Spleen (tissue), 11 donors: ENCODE results near the gene REC114. TPM values are rescaled to one million over a fixed set of nuclear protein-coding genes. Genes with fewer than 3 reads are reported as not detected.
"Not testable (repeated sequence)": the region's sequence is repeated elsewhere in the genome, so short reads cannot be mapped to it uniquely, and the experiment has no call there.

Experiments used
- DNase-seq: peaks from one replicate; pipeline ENCODE4 v3.0.0-alpha.2; 2020
- H3K27ac ChIP-seq, 8 donors: fragments of 200-600 bp; sonication (generic) in 7 of 8; 1 replicate in 4 of 8; 2 replicates in 4 of 8; pipeline versions ENCODE4 v1.5.0 to v1.8.0; 2016 to 2021; ENCODE audit warnings: inconsistent platforms in 4 of 8, mild to moderate bottlenecking in 4 of 8, moderate library complexity in 1 of 8
- H3K27me3 ChIP-seq, 7 donors: fragments of 200-600 bp; sonication (generic) in 6 of 7; replicated peaks in 1 of 7; 1 replicate in 4 of 7; 2 replicates in 3 of 7; pipeline versions ENCODE4 v1.5.0 to v1.8.0; 2016 to 2021; ENCODE audit warnings: inconsistent platforms in 3 of 7, mild to moderate bottlenecking in 1 of 7
- H3K36me3 ChIP-seq, 6 donors: fragments of 200-600 bp; sonication (generic) in 5 of 6; 1 replicate in 4 of 6; 2 replicates in 2 of 6; pipeline versions ENCODE4 v1.5.0 to v1.8.0; 2016 to 2021; ENCODE audit warnings: inconsistent platforms in 2 of 6
- H3K4me1 ChIP-seq, 6 donors: fragments of 200-600 bp; sonication (generic) in 5 of 6; 1 replicate in 3 of 6; 2 replicates in 3 of 6; pipeline versions ENCODE4 v1.5.0 to v1.8.0; 2016 to 2021; ENCODE audit warnings: inconsistent platforms in 3 of 6
- H3K4me3 ChIP-seq, 8 donors: fragments of 200-600 bp; sonication (generic) in 7 of 8; 1 replicate in 4 of 8; 2 replicates in 4 of 8; pipeline versions ENCODE4 v1.5.0 to v1.8.0; 2016 to 2021; ENCODE audit warnings: inconsistent platforms in 4 of 8, mild to moderate bottlenecking in 4 of 8, moderate library complexity in 2 of 8
- H3K9me3 ChIP-seq, 8 donors: fragments of 200-600 bp; sonication (generic) in 7 of 8; 1 replicate in 4 of 8; 2 replicates in 4 of 8; pipeline versions ENCODE4 v1.5.0 to v1.8.0; 2016 to 2021; ENCODE audit warnings: inconsistent platforms in 4 of 8
- POLR2A ChIP-seq, 3 donors: fragments of 450-650 bp; IDR thresholded peaks; one replicate each; pipeline ENCODE4 v1.5.1; 2017; ENCODE audit warnings: antibody characterized with exemption in 3 of 3, mild to moderate bottlenecking in 1 of 3
- POLR2AphosphoS5 ChIP-seq, 3 donors: sonication (generic); formaldehyde crosslinking; IDR thresholded peaks; one replicate each; pipeline ENCODE4 v1.5.1; 2017; ENCODE audit warnings: antibody characterized with exemption in 3 of 3
- WGBS, 5 donors: extraction: QIAGEN DNeasy Blood & Tissue Kit in 3 of 5; methylation state at CpG; one replicate each; pipeline versions ENCODE4 v1.1.5 to v1.1.7; 2013 to 2018; 5-methylcytosine and 5-hydroxymethylcytosine counted together
- intact Hi-C: fragments of 100-400 bp; cut with DNase I; formaldehyde crosslinking; loops from one replicate; pipeline ENCODE4 v1.15.0; 2023; ENCODE audit warnings: low total_unique reads
- polyA plus RNA-seq, 3 donors: library from polyadenylated mRNA; stranded (reverse); fragments of 200-250 nt; gene quantifications; one replicate each; pipeline ENCODE4 v1.2.1, GENCODE V29; 2013
- total RNA-seq, 7 donors: library from RNA; depleted of rRNA in 3 of 7; stranded (reverse); fragments of >200 nt in 3 of 7; fragmentation: NEBNext Ultra II Directional in 4 of 7; extraction: Animal tissue kit (Norgen Biotek cat#: 25700) in 4 of 7; gene quantifications; one replicate each; pipeline versions ENCODE4 v1.1.0 to v1.2.1, GENCODE V29; 2016 to 2021
- TF ChIP-seq, protein P1 (sequence below), 11 experiments: fragments of 200-600 bp in 7 of 11; fragments of 450-650 bp in 4 of 11; sonication (generic) in 4 of 11; IDR thresholded peaks in 8 of 11; conservative IDR thresholded peaks in 3 of 11; 1 replicate in 7 of 11; 2 replicates in 4 of 11; pipeline versions ENCODE4 v1.4.0 to v1.8.0; 2016 to 2021; ENCODE audit warnings: antibody characterized with exemption in 11 of 11, inconsistent platforms in 4 of 11, mild to moderate bottlenecking in 1 of 11
- donor health status: healthy with polysubstance abuse.
- donor health status: DM: no; HTN: no; CAD: no; lungs with moderate emphysema.
- donor health status: DM: no; HTN: no; CAD: no.
- donor health status: Bipolar disorder and iron deficiency.
- donor health status: healthy.
- donor health status: DM: no; HTN: no; CAD: no.
- donor health status: DM: yes; HTN: yes; CAD: no.

The REC114 gene
- total and polyA plus RNA-seq, 10 donors: not detected

DNA sequence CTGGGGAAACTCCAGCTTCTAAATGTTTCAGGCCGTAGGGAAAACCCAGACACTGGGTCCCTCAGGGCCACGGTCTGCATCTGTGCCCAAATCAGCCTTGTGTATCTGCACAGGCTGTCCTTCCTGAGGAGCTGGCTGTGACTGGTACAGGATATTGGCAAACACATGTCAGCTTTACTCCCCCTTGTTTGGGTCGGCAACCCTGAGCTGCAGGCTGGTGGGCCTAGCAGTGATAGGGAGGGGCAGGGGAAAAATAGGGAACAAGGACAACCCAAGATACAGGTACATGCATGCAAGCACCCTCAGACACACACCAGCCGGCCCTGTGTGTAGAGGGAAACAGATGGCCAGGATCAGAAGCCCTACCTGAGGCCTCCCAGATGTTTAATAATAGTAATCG is 45.5 kb upstream of the REC114 start:
- no peak for DNase-seq
- Histone ChIP-seq H3K4me1 (no peaks in the 10 kb centered on the region), H3K27ac (no peak overlapping the region), H3K4me3 (no peak overlapping the region), H3K36me3 (no peaks in the 10 kb centered on the region), H3K9me3 (no peaks in the 10 kb centered on the region), H3K27me3 (peaks cover 0 to 28% (median 0%) of the 10 kb centered on the region in 7 donors)
- TF ChIP-seq POLR2A (IDR thresholded peaks at IDR 0.05): no peak
- TF ChIP-seq POLR2AphosphoS5 (IDR thresholded peaks at IDR 0.05): no peak
- TF ChIP-seq, protein P1, sequence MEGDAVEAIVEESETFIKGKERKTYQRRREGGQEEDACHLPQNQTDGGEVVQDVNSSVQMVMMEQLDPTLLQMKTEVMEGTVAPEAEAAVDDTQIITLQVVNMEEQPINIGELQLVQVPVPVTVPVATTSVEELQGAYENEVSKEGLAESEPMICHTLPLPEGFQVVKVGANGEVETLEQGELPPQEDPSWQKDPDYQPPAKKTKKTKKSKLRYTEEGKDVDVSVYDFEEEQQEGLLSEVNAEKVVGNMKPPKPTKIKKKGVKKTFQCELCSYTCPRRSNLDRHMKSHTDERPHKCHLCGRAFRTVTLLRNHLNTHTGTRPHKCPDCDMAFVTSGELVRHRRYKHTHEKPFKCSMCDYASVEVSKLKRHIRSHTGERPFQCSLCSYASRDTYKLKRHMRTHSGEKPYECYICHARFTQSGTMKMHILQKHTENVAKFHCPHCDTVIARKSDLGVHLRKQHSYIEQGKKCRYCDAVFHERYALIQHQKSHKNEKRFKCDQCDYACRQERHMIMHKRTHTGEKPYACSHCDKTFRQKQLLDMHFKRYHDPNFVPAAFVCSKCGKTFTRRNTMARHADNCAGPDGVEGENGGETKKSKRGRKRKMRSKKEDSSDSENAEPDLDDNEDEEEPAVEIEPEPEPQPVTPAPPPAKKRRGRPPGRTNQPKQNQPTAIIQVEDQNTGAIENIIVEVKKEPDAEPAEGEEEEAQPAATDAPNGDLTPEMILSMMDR (IDR thresholded peaks at IDR 0.05 in 8 of 11, conservative IDR thresholded peaks at IDR 0.05 in 3 of 11): no peak
- intact Hi-C loops: no loop called here
- WGBS, 5 donors: 54 to 62% (median 60%) methylated on average over 5 of the region's 5 CpGs

DNA sequence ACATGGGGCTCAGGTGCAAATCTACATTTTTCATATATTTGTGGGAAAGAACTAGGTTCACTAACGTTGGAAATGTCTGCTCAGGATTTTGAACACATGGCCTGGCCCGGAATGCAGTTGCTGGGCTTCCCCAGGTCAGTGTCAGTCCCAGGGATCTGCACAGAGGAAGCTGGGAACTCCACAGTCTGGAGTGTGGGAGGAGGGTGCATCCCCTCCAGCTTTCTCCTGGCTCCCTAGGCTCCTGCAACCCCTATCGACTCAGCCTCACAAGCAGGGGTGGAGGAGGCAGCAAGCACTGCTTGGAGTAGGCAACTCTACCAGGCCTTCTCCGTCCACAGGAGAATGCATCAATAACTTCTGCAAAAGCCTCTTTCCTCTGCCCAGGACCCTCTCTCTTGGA is 44.1 kb upstream of the REC114 start:
- Histone ChIP-seq H3K27me3 (peaks cover 0 to 19% (median 0%) of the 10 kb centered on the region in 7 donors), H3K4me3 (no peak overlapping the region), H3K9me3 (no peaks in the 10 kb centered on the region), H3K36me3 (no peaks in the 10 kb centered on the region), H3K27ac (no peak overlapping the region), H3K4me1 (no peaks in the 10 kb centered on the region)
- TF ChIP-seq POLR2AphosphoS5 (IDR thresholded peaks at IDR 0.05): no peak
- no peak for TF ChIP-seq POLR2A (IDR thresholded peaks at IDR 0.05)
- TF ChIP-seq, protein P1 (IDR thresholded peaks at IDR 0.05 in 8 of 11, conservative IDR thresholded peaks at IDR 0.05 in 3 of 11): no peak
- WGBS, 5 donors: 61 to 80% (median 75%) methylated on average over 4 of the region's 4 CpGs
- intact Hi-C loops: no loop called here
- DNase-seq: no peak

DNA sequence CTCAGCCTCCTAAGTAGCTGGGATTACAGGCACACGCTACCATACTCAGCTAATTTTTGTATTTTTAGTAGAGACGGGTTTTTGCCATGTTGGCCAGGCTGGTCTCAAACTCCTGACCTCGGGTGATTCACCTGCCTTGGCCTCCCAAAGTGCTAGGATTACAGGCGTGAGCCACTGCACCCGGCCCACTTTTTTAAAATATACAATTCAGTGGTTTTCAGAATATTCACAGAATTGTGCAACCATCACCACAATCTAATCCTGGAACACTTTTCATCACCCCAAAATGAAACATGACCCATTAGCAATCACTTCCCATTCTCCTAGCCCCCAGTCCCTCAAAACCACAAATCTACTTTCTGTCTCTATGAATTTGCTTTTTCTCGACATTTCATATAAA is 42.7 kb upstream of the REC114 start:
- H3K27me3 ChIP-seq: peaks cover 0 to 12% (median 0%) of the 10 kb centered on the region in 7 donors
- H3K4me3 ChIP-seq, intact Hi-C loops, DNase-seq, H3K4me1 ChIP-seq, H3K36me3 ChIP-seq, H3K27ac ChIP-seq, H3K9me3 ChIP-seq: not testable (repeated sequence)
- 50 to 66% (median 64%) methylated on average over 6 of the region's 6 CpGs for WGBS, 5 donors

DNA sequence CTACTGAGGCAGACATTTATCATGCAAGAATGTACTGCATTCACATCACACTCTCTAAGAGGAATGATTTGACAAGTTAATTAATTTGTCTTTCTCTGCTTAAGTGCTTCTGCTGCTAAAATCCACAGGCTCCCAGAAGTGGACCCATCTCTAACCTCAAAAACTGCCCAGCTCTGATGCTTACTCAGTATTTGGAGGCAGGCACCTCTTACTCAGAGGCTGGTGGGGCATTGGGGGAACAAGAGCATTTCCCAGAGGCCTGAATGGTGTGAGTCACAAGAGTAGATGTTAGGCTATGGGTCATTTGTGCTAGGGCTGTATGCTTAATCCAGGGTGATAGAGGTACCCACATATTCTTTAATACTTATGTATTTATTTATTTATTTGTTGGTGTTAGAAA is 39.8 kb upstream of the REC114 start:
- DNase-seq: no peak
- Histone ChIP-seq H3K4me1 (no peaks in the 10 kb centered on the region), H3K27me3 (peaks cover 0 to 16% (median 0%) of the 10 kb centered on the region in 7 donors), H3K9me3 (no peaks in the 10 kb centered on the region), H3K27ac (no peak overlapping the region), H3K4me3 (no peak overlapping the region), H3K36me3 (no peaks in the 10 kb centered on the region)
- intact Hi-C loops: no loop called here
- TF ChIP-seq, protein P1 (IDR thresholded peaks at IDR 0.05 in 8 of 11, conservative IDR thresholded peaks at IDR 0.05 in 3 of 11): no peak
- no peak for TF ChIP-seq POLR2AphosphoS5 (IDR thresholded peaks at IDR 0.05)
- no peak for TF ChIP-seq POLR2A (IDR thresholded peaks at IDR 0.05)

DNA sequence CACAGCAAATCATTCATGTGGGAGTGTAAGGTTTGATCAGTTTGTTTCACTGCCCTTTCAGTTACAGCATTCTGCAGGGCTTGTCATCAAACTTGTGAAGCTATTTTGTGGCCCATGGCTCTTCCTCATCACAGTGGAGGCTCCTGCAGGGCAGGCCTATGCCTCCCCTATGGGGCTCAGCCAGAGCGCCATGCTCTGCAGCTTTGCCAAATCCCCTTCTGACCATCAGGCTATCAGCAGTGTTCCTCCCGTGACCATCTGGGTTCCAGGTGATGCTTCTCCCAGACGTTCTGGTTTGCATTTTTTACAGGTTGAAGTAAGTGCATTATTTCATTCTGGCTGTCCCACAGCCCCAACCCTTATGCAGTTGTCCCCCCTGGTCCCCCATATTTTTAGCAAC is 28.1 kb upstream of the REC114 start:
- TF ChIP-seq POLR2A (IDR thresholded peaks at IDR 0.05): no peak
- no peak for TF ChIP-seq POLR2AphosphoS5 (IDR thresholded peaks at IDR 0.05)
- TF ChIP-seq, protein P1 (IDR thresholded peaks at IDR 0.05 in 8 of 11, conservative IDR thresholded peaks at IDR 0.05 in 3 of 11): no peak
- 73 to 89% (median 76%) methylated on average over 3 of the region's 3 CpGs for WGBS, 5 donors

More for the DNA sequence above, 28.1 kb upstream of the REC114 start:
- intact Hi-C loops: no loop called here
- DNase-seq: no peak
- no peaks in the 10 kb centered on the region for H3K4me1 ChIP-seq
- no peak overlapping the region for H3K4me3 ChIP-seq
- no peaks in the 10 kb centered on the region for H3K9me3 ChIP-seq
- H3K36me3 ChIP-seq: no peaks in the 10 kb centered on the region
- H3K27ac ChIP-seq: no peak overlapping the region
- H3K27me3 ChIP-seq: peaks cover 0 to 18% (median 0%) of the 10 kb centered on the region in 7 donors
